Measurements from ENCODE around the gene CALHM3. TPM values are rescaled to one million over a fixed set of nuclear protein-coding genes. Genes with fewer than 3 reads are reported as not detected.

The CALHM3 gene
- total RNA-seq, 4 donors from 2014 or later: not detected

DNA sequence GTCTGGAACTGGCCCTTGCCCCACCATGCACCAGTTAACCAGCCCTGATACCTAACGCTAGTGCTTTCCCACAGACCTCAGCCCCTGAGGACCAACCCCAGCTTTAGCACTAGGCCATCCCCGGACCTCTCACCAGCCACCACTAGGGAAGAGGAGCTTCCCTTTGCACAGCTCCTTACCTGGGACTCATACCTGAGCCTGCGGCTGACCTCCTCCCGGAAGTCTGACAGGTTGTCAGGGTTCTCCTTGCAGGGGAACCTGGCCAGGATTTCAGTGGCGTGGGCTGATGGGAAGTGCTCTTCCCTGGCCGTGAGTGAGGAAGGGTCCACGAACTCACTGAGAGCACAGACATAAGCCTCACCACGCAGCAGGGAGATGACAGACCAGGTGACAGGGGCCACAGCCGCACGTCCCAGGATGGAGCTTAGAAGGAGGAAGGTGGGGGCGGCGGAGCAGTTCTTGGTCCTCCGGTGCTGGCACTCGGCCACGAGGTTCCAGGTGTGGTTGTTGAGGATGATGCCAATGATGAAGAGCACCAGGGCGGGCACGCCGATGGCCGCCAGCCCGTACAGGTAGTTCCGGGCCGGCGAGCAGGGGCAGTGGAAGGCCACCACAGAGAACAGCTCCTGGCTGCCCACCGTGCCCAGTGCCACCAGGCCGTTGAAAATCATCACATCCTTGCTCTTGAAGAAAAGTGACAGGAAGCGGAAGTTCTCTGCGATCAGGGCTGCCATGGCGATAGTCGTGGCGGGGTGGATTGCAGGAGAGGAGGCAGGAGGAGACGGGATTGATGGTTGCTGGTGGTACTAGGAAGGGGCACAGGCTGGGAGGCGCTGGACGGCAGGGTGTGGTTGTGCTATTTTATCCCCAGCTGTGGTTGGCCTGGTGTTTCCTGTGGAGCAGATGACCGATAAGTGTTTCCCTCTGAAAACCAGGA lies 29.6 kb downstream of the CALHM3 start:
- no peaks in the 10 kb centered on the region for H3K9me3 ChIP-seq
- TF ChIP-seq, protein P1, sequence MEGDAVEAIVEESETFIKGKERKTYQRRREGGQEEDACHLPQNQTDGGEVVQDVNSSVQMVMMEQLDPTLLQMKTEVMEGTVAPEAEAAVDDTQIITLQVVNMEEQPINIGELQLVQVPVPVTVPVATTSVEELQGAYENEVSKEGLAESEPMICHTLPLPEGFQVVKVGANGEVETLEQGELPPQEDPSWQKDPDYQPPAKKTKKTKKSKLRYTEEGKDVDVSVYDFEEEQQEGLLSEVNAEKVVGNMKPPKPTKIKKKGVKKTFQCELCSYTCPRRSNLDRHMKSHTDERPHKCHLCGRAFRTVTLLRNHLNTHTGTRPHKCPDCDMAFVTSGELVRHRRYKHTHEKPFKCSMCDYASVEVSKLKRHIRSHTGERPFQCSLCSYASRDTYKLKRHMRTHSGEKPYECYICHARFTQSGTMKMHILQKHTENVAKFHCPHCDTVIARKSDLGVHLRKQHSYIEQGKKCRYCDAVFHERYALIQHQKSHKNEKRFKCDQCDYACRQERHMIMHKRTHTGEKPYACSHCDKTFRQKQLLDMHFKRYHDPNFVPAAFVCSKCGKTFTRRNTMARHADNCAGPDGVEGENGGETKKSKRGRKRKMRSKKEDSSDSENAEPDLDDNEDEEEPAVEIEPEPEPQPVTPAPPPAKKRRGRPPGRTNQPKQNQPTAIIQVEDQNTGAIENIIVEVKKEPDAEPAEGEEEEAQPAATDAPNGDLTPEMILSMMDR (IDR thresholded peaks at IDR 0.05): no peak
- no peak for TF ChIP-seq POLR2A (IDR thresholded peaks at IDR 0.05)
- peak overlapping the region; percentile 54 to 82 for H3K4me3 ChIP-seq
- peaks cover 12 to 42% of the 10 kb centered on the region in 2 donors for H3K4me1 ChIP-seq
- intact Hi-C loops (cut with DNase I; ENCODE audit: low total_unique reads): no loop called here
- DNase-seq: no peak
- no peaks in the 10 kb centered on the region for H3K36me3 ChIP-seq
- H3K27me3 ChIP-seq: no peaks in the 10 kb centered on the region
- H3K27ac ChIP-seq: peak overlapping the region; percentile 91 to 94

DNA sequence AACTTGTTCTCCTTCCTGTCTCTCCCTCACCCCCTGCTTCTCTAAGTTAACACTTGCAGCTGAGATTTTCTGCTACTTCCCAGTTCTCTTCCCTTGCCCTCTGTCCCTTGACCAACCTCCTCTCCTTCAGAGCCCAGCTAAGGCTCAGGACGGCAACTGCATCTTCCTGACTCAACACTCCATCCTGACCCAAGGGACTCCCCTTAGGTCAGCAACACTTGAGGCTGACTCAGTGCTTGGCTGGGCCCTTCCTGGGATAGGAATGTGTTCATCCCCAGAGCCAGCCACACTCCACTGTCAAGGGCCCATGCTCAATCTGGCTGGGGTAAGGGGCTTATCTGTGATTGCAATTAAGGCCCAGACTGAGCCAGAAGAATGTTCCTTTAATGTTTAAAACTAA lies 30.3 kb downstream of the CALHM3 start:
- DNase-seq: peak; percentile 76 to 80
- Histone ChIP-seq H3K4me1 (peaks cover 12 to 42% of the 10 kb centered on the region in 2 donors), H3K36me3 (no peaks in the 10 kb centered on the region)

DNA sequence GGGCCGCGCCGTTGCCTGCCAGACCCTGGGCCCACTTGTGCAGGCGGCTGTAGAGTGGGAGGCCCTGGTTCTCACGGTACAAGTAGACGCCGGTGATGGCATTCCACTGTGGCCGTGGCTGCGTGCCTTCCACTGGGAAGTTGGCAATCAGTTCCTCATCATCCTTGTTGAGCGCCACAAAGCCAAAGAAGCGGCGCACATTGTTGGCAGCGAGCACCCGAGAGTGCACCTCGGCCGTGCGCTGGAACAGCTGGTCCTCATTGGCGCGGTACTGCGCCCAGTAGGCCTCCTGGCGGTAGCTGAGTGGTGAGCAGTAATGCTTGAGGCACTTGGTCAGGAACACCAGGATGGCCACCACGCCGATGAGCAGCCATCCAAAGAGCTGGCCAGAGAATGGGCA lies 31.9 kb downstream of the CALHM3 start:
- Histone ChIP-seq H3K9me3 (no peaks in the 10 kb centered on the region), H3K27me3 (no peaks in the 10 kb centered on the region), H3K36me3 (no peaks in the 10 kb centered on the region), H3K4me3 (no peak overlapping the region), H3K27ac (peak overlapping the region; percentile 91 to 94), H3K4me1 (peaks cover 12 to 52% of the 10 kb centered on the region in 2 donors)
- no peak for DNase-seq
- intact Hi-C loops (cut with DNase I; ENCODE audit: low total_unique reads): no loop called here
- TF ChIP-seq POLR2A (IDR thresholded peaks at IDR 0.05): no peak
- TF ChIP-seq, protein P1 (IDR thresholded peaks at IDR 0.05): no peak

More for the DNA sequence above, 30.3 kb downstream of the CALHM3 start:
- peak overlapping the region in 1 of 2 donors; percentile 8 for H3K4me3 ChIP-seq
- intact Hi-C loops (cut with DNase I; ENCODE audit: low total_unique reads): no loop called here
- H3K27me3 ChIP-seq: no peaks in the 10 kb centered on the region
- H3K27ac ChIP-seq: peak overlapping the region; percentile 91 to 94
- TF ChIP-seq, protein P1 (IDR thresholded peaks at IDR 0.05): no peak
- no peak for TF ChIP-seq POLR2A (IDR thresholded peaks at IDR 0.05)
- no peaks in the 10 kb centered on the region for H3K9me3 ChIP-seq

DNA sequence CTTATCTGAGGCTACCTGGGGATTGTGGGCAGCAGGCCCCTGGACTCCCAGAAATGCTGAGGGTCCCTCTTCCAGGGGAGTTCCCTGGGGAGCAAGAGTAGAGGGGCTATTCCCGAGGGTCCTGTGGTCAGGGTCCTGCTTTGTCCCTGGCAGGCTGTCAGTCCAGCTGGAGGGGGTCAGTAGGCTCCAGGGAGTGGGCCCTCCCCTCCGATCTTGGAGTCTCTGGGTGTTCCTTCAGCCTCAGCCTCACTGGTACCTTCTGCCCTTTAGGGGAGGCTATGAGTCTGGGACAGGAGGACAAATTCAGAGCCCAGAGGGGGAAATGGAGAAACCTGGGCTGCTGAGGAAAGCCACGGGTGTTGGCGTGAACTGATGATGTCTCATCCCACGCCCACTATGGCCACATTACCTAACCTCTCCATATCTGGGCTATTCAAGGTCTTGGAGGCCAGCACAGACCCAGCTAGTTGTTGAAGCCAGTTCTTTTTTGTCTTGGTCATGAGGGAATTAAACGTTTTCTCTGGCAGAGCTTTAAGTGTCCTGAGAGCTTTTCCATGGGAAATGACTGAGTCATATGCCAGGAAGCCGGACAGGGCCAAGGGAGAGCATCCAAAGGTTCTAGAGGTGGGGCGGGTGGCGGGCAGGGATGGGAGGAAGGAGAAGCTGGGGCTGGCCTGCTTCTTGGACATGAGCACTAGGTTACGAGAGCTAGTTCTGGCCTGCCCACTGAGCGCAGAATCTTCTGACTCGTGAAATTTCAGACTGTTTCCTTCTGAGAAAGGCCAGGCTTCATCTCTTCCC lies 33.1 kb downstream of the CALHM3 start:
- no peak overlapping the region for H3K4me3 ChIP-seq
- no peaks in the 10 kb centered on the region for H3K9me3 ChIP-seq
- peak overlapping the region; percentile 91 to 94 for H3K27ac ChIP-seq
- H3K36me3 ChIP-seq: no peaks in the 10 kb centered on the region
- DNase-seq: peak; percentile 88 to 89
- peaks cover 18 to 53% of the 10 kb centered on the region in 2 donors for H3K4me1 ChIP-seq
- no peak for TF ChIP-seq POLR2A (IDR thresholded peaks at IDR 0.05)
- TF ChIP-seq, protein P1 (IDR thresholded peaks at IDR 0.05): no peak
- intact Hi-C loops (cut with DNase I; ENCODE audit: low total_unique reads): no loop called here
- H3K27me3 ChIP-seq: no peaks in the 10 kb centered on the region
